SH-SY5Y (cell line): ENCODE measurements around the gene MOB2.

Experiments
- GATA2 ChIP-seq: IDR thresholded peaks from 2 replicates; pipeline ENCODE4 v1.6.1; 2011; ENCODE audit warnings: mild to moderate bottlenecking, low read depth, low read length
- GATA3 ChIP-seq: IDR thresholded peaks from 2 replicates; pipeline ENCODE4 v1.6.1; 2011; ENCODE audit warnings: low read depth, mild to moderate bottlenecking, low read length, moderate library complexity

Gene MOB2

DNA sequence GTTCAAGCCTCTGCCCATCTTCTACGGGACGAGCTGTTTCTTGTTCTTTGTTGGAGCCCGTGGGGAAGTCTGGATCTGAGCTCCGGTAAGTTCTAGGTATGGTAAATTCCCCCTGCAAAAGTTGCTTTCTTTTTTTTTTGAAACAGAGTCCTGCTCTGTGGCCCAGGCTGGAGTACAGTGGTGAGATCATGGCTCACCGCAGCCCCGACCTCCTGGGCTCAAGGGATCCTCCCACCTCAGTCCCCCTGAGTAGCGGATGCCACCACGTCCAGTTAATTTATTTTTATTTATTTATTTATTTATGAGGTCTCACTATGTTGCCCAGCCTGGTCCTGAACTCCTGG is 35.5 kb upstream of the MOB2 start:
- TF ChIP-seq GATA2 = no peak
- no peak for TF ChIP-seq GATA3

DNA sequence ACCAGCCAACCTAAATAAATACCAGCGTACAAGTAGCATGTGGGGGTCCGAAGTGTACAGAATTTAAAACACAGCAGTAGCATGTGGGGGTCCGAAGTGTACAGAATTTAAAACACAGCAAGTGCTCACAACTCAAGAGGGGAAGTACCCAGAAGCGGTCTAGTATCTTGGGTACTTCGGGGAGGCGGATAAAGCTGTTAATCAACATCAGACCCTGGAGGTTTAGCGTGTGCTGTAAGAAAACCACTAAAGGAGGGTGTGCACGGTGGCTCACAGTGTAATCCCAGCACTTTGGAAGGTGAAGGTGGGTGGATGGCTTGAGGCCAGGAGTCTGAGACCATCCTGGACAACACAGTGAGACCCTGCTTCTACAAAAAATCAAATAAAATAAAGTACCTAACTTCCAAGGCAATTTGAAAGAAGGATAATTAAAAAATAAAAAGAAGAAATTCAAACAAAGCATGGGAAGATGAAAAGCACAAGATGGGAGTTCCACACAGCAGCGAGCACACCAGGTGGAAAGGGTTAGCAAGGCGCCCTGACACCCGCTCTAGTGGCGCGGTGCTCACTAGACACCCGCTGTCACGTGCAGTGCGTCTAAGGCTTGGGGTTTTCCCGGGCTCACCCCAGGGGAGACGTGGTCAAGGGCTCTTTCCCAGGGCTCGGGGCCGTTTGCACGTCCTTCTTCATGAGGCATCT is 35.0 kb upstream of the MOB2 start:
- TF ChIP-seq GATA2 (no peak), GATA3 (no peak)

DNA sequence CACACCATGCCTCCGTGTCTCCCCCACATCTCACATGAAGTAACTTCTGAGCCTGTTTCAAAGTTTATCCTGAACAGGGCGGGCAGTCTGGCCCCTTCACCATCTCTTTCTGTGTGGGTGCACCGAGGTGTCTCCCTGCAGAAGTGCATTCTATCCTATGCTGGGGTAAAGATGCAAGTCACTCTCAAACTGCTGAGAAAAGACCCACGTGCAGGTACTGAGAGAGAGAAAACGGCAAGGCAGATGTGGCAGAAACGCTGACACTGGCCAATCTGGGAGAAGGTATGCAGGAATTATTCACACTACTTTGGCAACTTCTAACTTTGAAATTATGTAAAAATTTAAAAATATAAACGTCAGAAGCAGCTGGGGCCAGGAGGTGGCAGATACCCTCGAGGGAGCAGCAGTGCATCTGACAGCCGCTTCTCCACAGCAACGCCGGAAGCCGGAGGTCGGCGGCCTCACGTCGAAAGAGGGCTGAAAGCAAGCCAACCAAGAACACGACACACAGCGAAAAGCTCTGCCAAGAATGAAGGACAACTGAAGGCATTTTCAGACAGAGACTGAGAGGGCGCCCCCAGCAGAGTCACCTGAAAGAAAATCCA is 34.2 kb upstream of the MOB2 start:
- no peak for TF ChIP-seq GATA2
- no peak for TF ChIP-seq GATA3

DNA sequence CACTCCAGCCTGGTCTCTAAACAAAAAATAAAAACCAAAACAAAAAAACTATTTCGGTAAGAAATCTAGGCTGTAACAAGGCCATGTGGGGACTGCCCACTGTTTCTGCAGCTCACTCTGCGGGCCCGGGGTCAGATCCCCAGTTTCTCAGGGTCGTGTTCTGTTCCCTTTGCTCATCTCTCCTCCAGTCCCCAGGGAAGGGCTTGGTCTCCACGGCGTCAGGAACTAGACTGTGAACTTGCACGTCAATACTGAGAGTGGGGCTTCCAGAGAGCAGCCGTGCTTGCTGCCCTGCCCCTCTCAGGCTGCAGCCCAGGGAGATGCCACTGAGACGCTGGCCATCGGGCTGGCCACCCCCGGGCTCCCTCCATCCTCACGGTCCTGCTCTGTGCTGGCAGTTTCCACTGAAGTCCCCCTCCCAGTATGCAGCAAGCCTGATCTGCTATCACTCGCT is 33.7 kb upstream of the MOB2 start:
- TF ChIP-seq GATA2 = no peak
- TF ChIP-seq GATA3 = no peak

DNA sequence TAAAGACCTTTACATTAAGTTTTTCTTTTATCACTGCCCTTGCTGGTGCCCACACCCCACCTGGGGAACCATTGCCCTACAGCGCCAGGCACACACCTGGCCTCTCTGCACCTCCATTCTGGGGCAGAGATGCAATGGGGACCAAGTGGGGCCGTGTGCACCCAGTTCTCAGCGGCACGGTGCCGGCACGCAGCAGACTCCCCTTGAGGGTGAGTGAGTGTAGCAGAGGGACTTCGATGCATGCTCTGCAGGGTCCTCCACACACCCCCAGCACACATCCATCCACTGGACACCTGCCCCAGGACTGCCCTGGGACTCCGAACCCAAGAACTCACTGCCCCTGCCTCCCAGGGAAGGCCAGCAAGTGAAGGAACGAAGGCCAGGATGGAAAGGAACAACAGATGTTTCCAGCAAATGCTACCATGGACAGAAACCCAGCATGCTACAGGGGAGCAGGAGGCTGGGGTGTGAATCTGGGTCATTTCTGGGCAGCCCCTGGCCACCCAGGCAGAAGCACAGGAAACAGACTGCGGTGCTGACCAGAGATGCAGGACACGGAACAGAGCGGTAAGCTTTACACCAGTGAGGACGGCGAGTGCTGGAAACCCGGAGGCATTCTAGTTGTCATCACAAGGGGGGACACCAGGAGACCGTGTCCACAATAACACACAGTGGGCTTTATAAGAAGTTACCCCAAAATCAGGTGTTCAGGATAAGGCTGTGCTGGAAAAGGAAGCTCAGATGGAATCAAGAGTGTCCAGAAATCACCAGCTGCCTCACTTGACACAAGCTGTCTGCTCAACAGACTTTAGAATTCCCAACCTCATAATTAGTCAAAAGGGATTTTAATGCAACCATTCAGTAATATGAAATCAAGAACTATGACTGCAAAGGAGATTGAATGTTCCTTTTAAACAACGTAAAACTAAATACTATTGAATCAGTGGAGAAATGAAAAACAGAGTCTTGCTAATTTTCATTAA is 32.7 kb upstream of the MOB2 start:
- TF ChIP-seq GATA2 = no peak
- no peak for TF ChIP-seq GATA3

DNA sequence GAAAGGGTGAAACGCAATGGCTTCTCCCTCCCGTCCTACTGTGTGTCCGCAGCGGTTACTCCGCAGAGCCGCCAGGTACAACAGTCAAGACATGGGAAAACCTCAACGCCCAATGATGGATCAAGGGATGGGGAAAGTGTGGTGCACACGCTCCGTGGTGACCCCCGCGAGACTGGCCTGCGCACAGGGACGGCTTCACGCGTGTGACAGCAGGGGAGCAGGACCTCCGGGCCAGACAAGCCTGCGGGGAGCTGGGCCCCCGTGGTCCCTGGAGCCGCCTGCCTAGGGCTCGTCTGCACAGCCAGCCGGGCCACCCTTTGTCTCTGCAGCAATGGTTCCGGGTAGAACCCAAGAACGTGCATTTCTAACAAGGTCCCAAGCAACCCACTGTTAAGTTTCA is 31.7 kb upstream of the MOB2 start:
- TF ChIP-seq GATA2 = no peak
- TF ChIP-seq GATA3 = no peak

DNA sequence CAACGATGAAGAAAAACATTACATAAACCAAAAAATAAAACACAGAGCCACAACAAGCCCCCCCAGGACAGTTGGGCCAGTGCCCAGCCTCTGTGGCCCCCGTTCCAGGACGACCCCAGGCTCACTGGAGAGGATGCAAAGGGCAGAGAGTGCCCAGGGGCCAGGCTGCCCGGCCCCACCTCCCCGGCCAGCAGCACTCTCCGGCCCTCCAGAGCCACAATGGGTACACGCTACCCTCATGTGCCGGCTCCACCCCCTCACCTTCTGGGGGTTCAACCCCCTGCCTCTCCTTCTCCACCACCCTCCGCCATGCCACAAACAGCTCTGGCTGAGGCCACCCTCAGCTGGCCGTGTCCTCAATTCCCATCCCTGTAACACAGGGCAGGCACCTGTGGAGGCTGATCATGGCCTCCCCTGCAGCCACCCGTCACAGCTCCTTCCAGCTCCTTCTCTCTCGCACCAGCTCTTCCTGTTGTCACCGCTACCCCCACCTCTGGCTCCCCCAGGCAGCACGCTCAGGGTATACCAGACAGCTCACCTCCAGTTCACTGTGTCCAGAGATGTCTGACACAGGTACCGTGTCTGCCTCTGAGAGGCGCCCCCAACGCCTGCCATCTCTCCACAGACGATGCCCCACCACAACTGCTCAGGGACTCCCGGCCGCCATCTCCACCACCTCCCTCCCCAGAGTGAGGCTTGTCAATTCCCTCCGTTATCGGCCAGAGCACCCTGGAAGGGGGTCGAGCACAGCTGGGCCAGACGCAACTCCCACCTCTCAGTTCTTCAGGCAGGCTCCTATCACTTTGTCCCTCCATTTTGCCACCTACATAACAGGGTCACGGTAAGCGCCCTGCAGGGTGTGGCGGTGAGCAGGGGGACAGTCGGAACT is 30.8 kb upstream of the MOB2 start:
- TF ChIP-seq GATA2 (no peak), GATA3 (no peak)

DNA sequence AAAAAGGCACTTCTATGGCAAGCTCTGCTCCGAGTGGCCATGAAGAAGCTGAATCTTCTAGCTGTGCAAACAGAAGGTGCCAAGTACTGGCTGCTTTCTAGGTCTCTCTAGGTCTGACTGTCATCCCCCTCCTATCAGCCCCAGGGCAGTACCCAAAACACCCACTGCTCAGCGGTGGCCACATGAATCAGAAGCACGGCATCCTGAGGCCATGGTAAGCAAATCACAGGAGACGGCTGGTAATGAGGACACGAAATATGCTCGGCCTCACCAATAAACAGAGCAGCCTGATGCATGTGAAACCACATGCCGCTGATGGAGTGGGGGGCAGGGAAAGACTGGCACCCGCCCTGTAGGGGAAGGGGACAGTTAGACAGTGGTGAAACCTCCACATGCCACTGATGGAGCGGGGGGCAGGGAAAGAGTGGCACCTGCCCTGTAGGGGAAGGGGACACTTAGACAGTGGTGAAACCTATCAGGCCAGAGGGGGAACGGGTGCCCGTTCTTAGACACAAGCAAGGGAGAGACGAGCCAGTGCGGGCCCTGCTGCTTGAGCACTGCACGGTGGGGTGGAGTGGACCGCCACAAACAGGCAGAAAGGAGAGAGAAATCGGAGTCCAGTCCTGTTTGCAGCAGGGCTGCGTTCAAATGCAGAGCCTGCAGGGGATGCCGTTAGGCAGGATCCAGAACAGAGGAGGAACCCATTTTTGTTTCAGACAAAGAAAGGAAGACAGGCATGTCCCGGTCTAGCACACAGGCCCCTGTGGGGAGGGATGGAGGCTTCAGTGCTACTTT is 29.9 kb upstream of the MOB2 start:
- TF ChIP-seq GATA3 (no peak), GATA2 (no peak)

DNA sequence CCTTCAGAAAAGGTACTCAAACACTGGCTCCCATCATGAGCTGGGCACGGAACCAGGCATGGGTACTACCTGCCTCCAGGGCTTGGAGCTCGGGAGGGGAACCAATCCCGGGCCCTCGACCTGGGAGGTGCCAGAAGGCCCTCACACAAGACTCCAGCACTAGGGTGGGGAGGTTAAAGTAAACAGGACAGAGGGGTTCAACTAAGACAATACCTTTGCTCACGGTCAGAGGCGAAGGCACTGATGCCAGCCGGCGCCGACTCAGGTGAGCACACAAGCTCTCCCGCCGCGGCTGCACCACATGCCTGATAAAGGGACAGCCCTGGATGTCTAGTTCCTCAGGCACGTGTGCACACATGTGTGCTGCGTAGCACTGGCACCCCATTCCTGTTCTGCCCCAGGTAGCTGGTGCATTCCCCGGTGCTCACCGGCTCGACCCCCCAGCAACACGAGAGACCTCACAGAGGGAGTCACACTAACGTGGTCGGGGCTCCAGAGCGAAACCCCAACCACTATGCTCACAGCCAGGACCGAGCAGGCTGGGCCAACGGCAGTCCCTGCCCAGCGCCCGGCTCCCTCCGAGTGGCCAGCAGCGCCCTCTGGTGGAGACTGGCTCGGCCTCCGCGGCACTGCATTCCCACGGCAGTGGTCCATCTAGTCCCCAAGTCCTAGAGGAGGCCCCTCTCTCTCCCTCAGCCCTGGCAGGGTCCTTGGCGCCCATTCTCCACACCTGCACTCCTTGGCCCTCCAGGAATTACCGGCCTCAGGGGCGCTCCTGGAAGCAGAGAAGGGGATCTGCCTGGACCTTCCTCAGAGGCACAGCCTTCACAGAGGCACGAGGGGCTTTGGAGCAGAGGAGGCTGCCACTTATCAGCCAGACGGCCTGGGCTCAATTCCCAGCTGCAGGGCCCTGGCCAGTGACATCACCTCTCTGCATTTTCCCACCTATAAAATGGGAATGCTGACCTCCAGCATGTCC is 28.8 kb upstream of the MOB2 start:
- TF ChIP-seq GATA3 = no peak
- no peak for TF ChIP-seq GATA2

DNA sequence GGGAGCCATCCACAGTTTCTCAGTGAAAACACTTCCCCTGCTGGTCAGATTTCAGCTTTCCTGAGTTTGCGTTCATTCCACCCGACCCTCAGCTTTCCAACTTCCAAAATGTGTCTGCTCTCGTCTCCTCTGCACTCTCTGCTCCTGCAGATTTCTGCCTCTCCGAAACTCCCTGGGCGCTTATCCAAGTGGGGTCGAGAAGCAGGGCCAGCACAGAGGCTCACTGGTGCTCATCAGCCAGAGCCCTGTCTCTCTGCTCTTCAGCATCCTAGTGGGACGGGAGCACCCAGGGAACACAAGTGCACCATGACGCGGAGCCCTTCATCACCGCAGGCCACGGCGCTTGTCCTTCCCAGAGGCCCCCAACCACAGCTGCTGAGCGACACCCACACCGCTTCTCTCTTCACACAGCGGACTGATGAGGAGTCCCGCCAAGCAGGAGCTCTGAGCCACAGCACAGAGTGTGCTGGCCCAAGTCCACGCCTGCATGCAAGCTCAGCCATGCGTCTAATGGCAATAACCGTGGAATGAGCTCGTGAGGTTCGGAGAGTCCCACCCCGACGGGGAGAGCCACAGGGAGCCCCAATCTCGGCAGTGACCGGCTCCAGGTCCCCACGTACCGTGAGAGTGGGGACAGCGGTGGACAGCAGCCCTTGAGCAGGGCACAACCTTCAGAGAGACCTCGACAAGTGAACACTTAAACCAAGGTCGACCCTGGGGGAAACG is 27.9 kb upstream of the MOB2 start:
- TF ChIP-seq GATA2 = no peak
- no peak for TF ChIP-seq GATA3
